ENCODE data around the gene PPP1R36.

PPP1R36 gene

GRCh38 chr14:64520699-64521098, 29.1 kb upstream of the PPP1R36 start:
- no peak overlapping the region for H3K4me2 ChIP-seq (ENCODE audit: insufficient read depth, low read length, poor library complexity, severe bottlenecking)
- no peak overlapping the region for H3K18ac ChIP-seq (ENCODE audit: low read length)
- H2BK5ac ChIP-seq (ENCODE audit: low read length): no peak overlapping the region
- H2AFZ ChIP-seq (ENCODE audit: low read length): no peak overlapping the region
- H3K23ac ChIP-seq (ENCODE audit: low read depth, low read length, poor library complexity): no peak overlapping the region
- H2BK12ac ChIP-seq (ENCODE audit: low read length): no peak overlapping the region
- WGBS, 2 donors (ENCODE audit: extremely low coverage in 2 of 2, insufficient read length in 2 of 2, insufficient replicate concordance in 1 of 2): no CpG with 5 or more reads among the region's 4 CpGs
- H3K36me3 ChIP-seq (replicated peaks in 1 of 2; ENCODE audit: control insufficient read depth in 2 of 2, insufficient read depth in 2 of 2, low read length in 2 of 2): peaks cover 4 to 56% of the 10 kb centered on the region in 2 donors
- H3K4me1 ChIP-seq (ENCODE audit: control insufficient read depth in 2 of 2, insufficient read depth in 1 of 2, low read depth in 1 of 2, low read length in 2 of 2): no peaks in the 10 kb centered on the region
- no peak overlapping the region for H3K14ac ChIP-seq (ENCODE audit: low read length)
- DNase-seq (ENCODE audit: low spot score): no peak
- no peak overlapping the region for H4K91ac ChIP-seq (ENCODE audit: low read depth, low read length, poor library complexity)
- no peak overlapping the region for H2AK5ac ChIP-seq (ENCODE audit: low read depth, low read length)
- no peak overlapping the region for H3K4ac ChIP-seq (ENCODE audit: low read length)
- H4K8ac ChIP-seq (ENCODE audit: low read depth, low read length): no peak overlapping the region
- H3K27ac ChIP-seq (replicated peaks; ENCODE audit: low read length): no peak overlapping the region
- H2BK120ac ChIP-seq (ENCODE audit: low read depth, low read length): no peak overlapping the region
- H2BK15ac ChIP-seq (ENCODE audit: low read length): no peak overlapping the region
- no peak overlapping the region for H3K9ac ChIP-seq (ENCODE audit: low read depth, low read length, poor library complexity)
- H3K9me3 ChIP-seq (replicated peaks in 1 of 2; ENCODE audit: control insufficient read depth in 2 of 2, insufficient read depth in 1 of 2, low read depth in 1 of 2, low read length in 2 of 2): no peaks in the 10 kb centered on the region
- H3K79me1 ChIP-seq (ENCODE audit: low read depth, low read length): no peaks in the 10 kb centered on the region
- no peak overlapping the region for H3K4me3 ChIP-seq (ENCODE audit: low read length in 2 of 2)
- no peaks in the 10 kb centered on the region for H3K27me3 ChIP-seq (ENCODE audit: control insufficient read depth in 3 of 3, insufficient read depth in 3 of 3, low read depth in 1 of 3, low read length in 3 of 3)

DNA sequence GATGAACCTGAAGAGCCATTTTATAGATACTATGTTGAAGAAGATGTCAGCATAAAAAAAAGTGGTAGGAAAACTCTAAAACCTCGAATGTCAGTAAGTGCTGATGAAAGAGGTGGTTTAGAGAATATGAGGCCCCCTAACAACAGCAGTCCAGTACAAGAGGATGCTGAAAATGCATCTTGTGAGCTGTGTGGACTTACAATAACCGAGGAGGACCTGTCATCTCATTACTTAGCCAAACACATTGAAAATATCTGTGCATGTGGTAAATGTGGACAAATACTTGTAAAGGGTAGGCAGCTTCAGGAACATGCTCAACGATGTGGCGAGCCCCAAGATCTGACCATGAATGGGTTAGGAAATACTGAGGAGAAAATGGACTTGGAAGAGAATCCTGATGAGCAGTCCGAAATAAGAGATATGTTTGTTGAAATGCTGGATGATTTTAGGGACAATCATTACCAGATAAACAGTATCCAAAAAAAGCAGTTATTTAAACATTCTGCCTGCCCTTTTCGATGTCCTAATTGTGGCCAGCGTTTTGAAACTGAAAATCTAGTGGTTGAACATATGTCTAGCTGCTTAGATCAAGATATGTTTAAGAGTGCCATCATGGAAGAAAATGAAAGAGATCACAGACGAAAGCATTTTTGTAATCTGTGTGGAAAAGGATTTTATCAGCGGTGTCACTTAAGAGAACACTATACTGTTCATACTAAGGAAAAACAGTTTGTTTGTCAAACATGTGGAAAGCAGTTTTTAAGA, 27.0 kb upstream of the PPP1R36 start:
- no peaks in the 10 kb centered on the region for H3K9me3 ChIP-seq (replicated peaks in 1 of 2; ENCODE audit: control insufficient read depth in 2 of 2, insufficient read depth in 1 of 2, low read depth in 1 of 2, low read length in 2 of 2)
- H3K4me1 ChIP-seq (ENCODE audit: control insufficient read depth in 2 of 2, insufficient read depth in 1 of 2, low read depth in 1 of 2, low read length in 2 of 2): no peaks in the 10 kb centered on the region
- H2BK15ac ChIP-seq (ENCODE audit: low read length): no peak overlapping the region
- no peaks in the 10 kb centered on the region for H3K27me3 ChIP-seq (ENCODE audit: control insufficient read depth in 3 of 3, insufficient read depth in 3 of 3, low read depth in 1 of 3, low read length in 3 of 3)
- no peak overlapping the region for H2AFZ ChIP-seq (ENCODE audit: low read length)
- H3K36me3 ChIP-seq (replicated peaks in 1 of 2; ENCODE audit: control insufficient read depth in 2 of 2, insufficient read depth in 2 of 2, low read length in 2 of 2): peaks cover 4 to 60% of the 10 kb centered on the region in 2 donors
- H3K27ac ChIP-seq (replicated peaks; ENCODE audit: low read length): no peak overlapping the region
- H3K14ac ChIP-seq (ENCODE audit: low read length): no peak overlapping the region
- H4K91ac ChIP-seq (ENCODE audit: low read depth, low read length, poor library complexity): no peak overlapping the region
- H3K9ac ChIP-seq (ENCODE audit: low read depth, low read length, poor library complexity): no peak overlapping the region
- H3K4me3 ChIP-seq (ENCODE audit: low read length in 2 of 2): no peak overlapping the region
- no peak for DNase-seq (ENCODE audit: low spot score)
- H2BK5ac ChIP-seq (ENCODE audit: low read length): no peak overlapping the region
- no peaks in the 10 kb centered on the region for H3K79me1 ChIP-seq (ENCODE audit: low read depth, low read length)
- no peak overlapping the region for H2AK5ac ChIP-seq (ENCODE audit: low read depth, low read length)
- no peak overlapping the region for H3K4me2 ChIP-seq (ENCODE audit: insufficient read depth, low read length, poor library complexity, severe bottlenecking)
- no peak overlapping the region for H2BK120ac ChIP-seq (ENCODE audit: low read depth, low read length)
- no peak overlapping the region for H3K23ac ChIP-seq (ENCODE audit: low read depth, low read length, poor library complexity)
- H3K18ac ChIP-seq (ENCODE audit: low read length): no peak overlapping the region
- no peak overlapping the region for H2BK12ac ChIP-seq (ENCODE audit: low read length)
- H4K8ac ChIP-seq (ENCODE audit: low read depth, low read length): no peak overlapping the region
- WGBS, 2 donors (ENCODE audit: extremely low coverage in 2 of 2, insufficient read length in 2 of 2, insufficient replicate concordance in 1 of 2): no CpG with 5 or more reads among the region's 9 CpGs
- no peak overlapping the region for H3K4ac ChIP-seq (ENCODE audit: low read length)

DNA sequence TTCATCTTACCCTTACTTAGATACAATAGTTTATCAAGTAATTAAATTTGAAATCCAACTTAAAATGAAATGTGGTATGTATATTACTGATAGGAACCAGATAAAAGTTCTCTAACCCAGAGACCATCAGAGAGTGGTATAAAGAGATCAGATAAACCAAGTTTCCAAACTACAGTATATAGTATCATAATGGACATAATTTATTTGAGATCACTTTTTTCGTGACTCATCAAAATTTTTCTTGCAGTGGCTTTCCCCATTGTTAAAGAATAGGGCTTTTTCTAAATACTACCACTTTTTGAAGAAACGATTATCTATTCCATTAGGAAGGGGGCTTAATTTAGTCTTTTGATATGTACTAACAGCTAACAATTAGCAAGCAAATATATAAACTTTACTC, 24.4 kb upstream of the PPP1R36 start:
- H2BK120ac ChIP-seq (ENCODE audit: low read depth, low read length): no peak overlapping the region
- WGBS, 2 donors (ENCODE audit: extremely low coverage in 2 of 2, insufficient read length in 2 of 2, insufficient replicate concordance in 1 of 2): no CpG with 5 or more reads among the region's 2 CpGs
- no peak overlapping the region for H2BK12ac ChIP-seq (ENCODE audit: low read length)
- no peak overlapping the region for H3K4me3 ChIP-seq (ENCODE audit: low read length in 2 of 2)
- no peak overlapping the region for H2AFZ ChIP-seq (ENCODE audit: low read length)
- H3K79me1 ChIP-seq (ENCODE audit: low read depth, low read length): no peaks in the 10 kb centered on the region
- no peaks in the 10 kb centered on the region for H3K27me3 ChIP-seq (ENCODE audit: control insufficient read depth in 3 of 3, insufficient read depth in 3 of 3, low read depth in 1 of 3, low read length in 3 of 3)
- no peaks in the 10 kb centered on the region for H3K9me3 ChIP-seq (replicated peaks in 1 of 2; ENCODE audit: control insufficient read depth in 2 of 2, insufficient read depth in 1 of 2, low read depth in 1 of 2, low read length in 2 of 2)
- no peak overlapping the region for H3K4me2 ChIP-seq (ENCODE audit: insufficient read depth, low read length, poor library complexity, severe bottlenecking)
- H2BK5ac ChIP-seq (ENCODE audit: low read length): no peak overlapping the region
- H4K91ac ChIP-seq (ENCODE audit: low read depth, low read length, poor library complexity): no peak overlapping the region
- no peak overlapping the region for H3K4ac ChIP-seq (ENCODE audit: low read length)
- H3K27ac ChIP-seq (replicated peaks; ENCODE audit: low read length): no peak overlapping the region
- no peak overlapping the region for H3K18ac ChIP-seq (ENCODE audit: low read length)
- H3K14ac ChIP-seq (ENCODE audit: low read length): no peak overlapping the region
- peaks cover 4 to 63% of the 10 kb centered on the region in 2 donors for H3K36me3 ChIP-seq (replicated peaks in 1 of 2; ENCODE audit: control insufficient read depth in 2 of 2, insufficient read depth in 2 of 2, low read length in 2 of 2)
- no peak overlapping the region for H4K8ac ChIP-seq (ENCODE audit: low read depth, low read length)
- H3K9ac ChIP-seq (ENCODE audit: low read depth, low read length, poor library complexity): no peak overlapping the region
- H3K4me1 ChIP-seq (ENCODE audit: control insufficient read depth in 2 of 2, insufficient read depth in 1 of 2, low read depth in 1 of 2, low read length in 2 of 2): no peaks in the 10 kb centered on the region
- no peak overlapping the region for H2BK15ac ChIP-seq (ENCODE audit: low read length)
- H3K23ac ChIP-seq (ENCODE audit: low read depth, low read length, poor library complexity): no peak overlapping the region
- H2AK5ac ChIP-seq (ENCODE audit: low read depth, low read length): no peak overlapping the region
- DNase-seq (ENCODE audit: low spot score): no peak

- Histone ChIP-seq H3K36me3 (replicated peaks in 1 of 2; ENCODE audit: control insufficient read depth in 2 of 2, insufficient read depth in 2 of 2, low read length in 2 of 2) (peaks cover 0 to 6% of the 10 kb centered on the region in 2 donors), H3K14ac (ENCODE audit: low read length) (no peak overlapping the region), H3K23ac (ENCODE audit: low read depth, low read length, poor library complexity) (no peak overlapping the region), H3K4me3 (ENCODE audit: low read length in 2 of 2) (no peak overlapping the region), H2BK12ac (ENCODE audit: low read length) (no peak overlapping the region), H2BK15ac (ENCODE audit: low read length) (no peak overlapping the region), H3K79me1 (ENCODE audit: low read depth, low read length) (no peaks in the 10 kb centered on the region), H3K9me3 (replicated peaks in 1 of 2; ENCODE audit: control insufficient read depth in 2 of 2, insufficient read depth in 1 of 2, low read depth in 1 of 2, low read length in 2 of 2) (no peaks in the 10 kb centered on the region), H2BK5ac (ENCODE audit: low read length) (no peak overlapping the region), H2BK120ac (ENCODE audit: low read depth, low read length) (no peak overlapping the region), H3K27ac (replicated peaks; ENCODE audit: low read length) (no peak overlapping the region), H3K27me3 (ENCODE audit: control insufficient read depth in 3 of 3, insufficient read depth in 3 of 3, low read depth in 1 of 3, low read length in 3 of 3) (no peaks in the 10 kb centered on the region), H3K4me1 (ENCODE audit: control insufficient read depth in 2 of 2, insufficient read depth in 1 of 2, low read depth in 1 of 2, low read length in 2 of 2) (no peaks in the 10 kb centered on the region), H4K8ac (ENCODE audit: low read depth, low read length) (no peak overlapping the region), H4K91ac (ENCODE audit: low read depth, low read length, poor library complexity) (no peak overlapping the region), H2AFZ (ENCODE audit: low read length) (no peak overlapping the region), H3K18ac (ENCODE audit: low read length) (no peak overlapping the region), H3K9ac (ENCODE audit: low read depth, low read length, poor library complexity) (no peak overlapping the region), H2AK5ac (ENCODE audit: low read depth, low read length) (no peak overlapping the region), H3K4ac (ENCODE audit: low read length) (no peak overlapping the region), H3K4me2 (ENCODE audit: insufficient read depth, low read length, poor library complexity, severe bottlenecking) (no peak overlapping the region)
- no CpG with 5 or more reads among the region's 2 CpGs for WGBS, 2 donors (ENCODE audit: extremely low coverage in 2 of 2, insufficient read length in 2 of 2, insufficient replicate concordance in 1 of 2)
- no peak for DNase-seq (ENCODE audit: low spot score)
Measured at GRCh38 chr14:64531567-64531966, 18.2 kb upstream of the PPP1R36 start.
